Trophoblast cell (in vitro differentiated cells and primary cell): Measurements from ENCODE around the gene TBX6.
A peak's percentile ranks its signal among the peaks of the same experiment; 100 is the strongest.

ENCODE experiments used
- DNase-seq, 2 donors: peaks; one replicate each; pipeline ENCODE4 v3.0.0-alpha.2; 2016
- H2AFZ ChIP-seq: 2 replicates; pipeline ENCODE4 v1.6.1; 2013; ENCODE audit warnings: low read length, moderate library complexity, mild to moderate bottlenecking; ENCODE audit not compliant: insufficient read depth, poor library complexity
- H2AK5ac ChIP-seq: 2 replicates; pipeline ENCODE4 v1.6.1; 2013; ENCODE audit warnings: mild to moderate bottlenecking, low read length
- H2BK120ac ChIP-seq: 2 replicates; pipeline ENCODE4 v1.6.1; 2013; ENCODE audit warnings: low read length, mild to moderate bottlenecking, moderate library complexity; ENCODE audit not compliant: insufficient read depth, poor library complexity
- H2BK12ac ChIP-seq: 2 replicates; pipeline ENCODE4 v1.6.1; 2013; ENCODE audit warnings: mild to moderate bottlenecking, low read length, moderate library complexity
- H2BK5ac ChIP-seq: 2 replicates; pipeline ENCODE4 v1.6.1; 2013; ENCODE audit warnings: low read length, low read depth, moderate library complexity, mild to moderate bottlenecking; ENCODE audit not compliant: poor library complexity
- H3K14ac ChIP-seq: 2 replicates; pipeline ENCODE4 v1.6.1; 2013; ENCODE audit warnings: mild to moderate bottlenecking, low read length
- H3K18ac ChIP-seq: 2 replicates; pipeline ENCODE4 v1.6.1; 2013; ENCODE audit warnings: mild to moderate bottlenecking, low read length
- H3K23ac ChIP-seq: 2 replicates; pipeline ENCODE4 v1.6.1; 2013; ENCODE audit warnings: low read length
- H3K27ac ChIP-seq: 2 replicates; pipeline ENCODE4 v1.5.1; 2013; ENCODE audit warnings: low read depth, mild to moderate bottlenecking, inconsistent platforms, low read length, moderate library complexity
- H3K27me3 ChIP-seq: 2 replicates; pipeline ENCODE4 v1.6.1; 2013; ENCODE audit warnings: inconsistent platforms, mild to moderate bottlenecking, low read length, moderate library complexity; ENCODE audit not compliant: insufficient read depth
- H3K36me3 ChIP-seq, 2 experiments: 1 replicate in 1 of 2; 2 replicates in 1 of 2; pipeline ENCODE4 v1.6.1; 2013; ENCODE audit warnings: low read length in 2 of 2, mild to moderate bottlenecking in 2 of 2, moderate library complexity in 1 of 2; ENCODE audit not compliant: insufficient read depth in 2 of 2, control insufficient read depth in 1 of 2
- H3K4ac ChIP-seq: 2 replicates; pipeline ENCODE4 v1.6.1; 2013; ENCODE audit warnings: low read depth, mild to moderate bottlenecking, low read length, moderate library complexity
- H3K4me1 ChIP-seq, 2 experiments: 1 replicate in 1 of 2; 2 replicates in 1 of 2; pipeline ENCODE4 v1.6.1; 2013; ENCODE audit warnings: low read length in 2 of 2, mild to moderate bottlenecking in 2 of 2, moderate library complexity in 1 of 2; ENCODE audit not compliant: insufficient read depth in 2 of 2, control insufficient read depth in 1 of 2
- H3K4me2 ChIP-seq: 2 replicates; pipeline ENCODE4 v1.6.1; 2013; ENCODE audit warnings: inconsistent platforms, mild to moderate bottlenecking, low read length, moderate library complexity
- H3K4me3 ChIP-seq: 2 replicates; pipeline ENCODE4 v1.5.1; 2013; ENCODE audit warnings: mild to moderate bottlenecking, low read depth, low read length, inconsistent platforms
- H3K79me1 ChIP-seq: one replicate; pipeline ENCODE4 v1.6.1; 2013; ENCODE audit warnings: low read length
- H3K79me2 ChIP-seq: 2 replicates; pipeline ENCODE4 v1.6.1; 2013; ENCODE audit warnings: low read length, mild to moderate bottlenecking; ENCODE audit not compliant: control insufficient read depth, insufficient read depth, poor library complexity
- H3K9ac ChIP-seq: 2 replicates; pipeline ENCODE4 v1.6.1; 2013; ENCODE audit warnings: mild to moderate bottlenecking, low read length
- H3K9me3 ChIP-seq: 2 replicates; pipeline ENCODE4 v1.6.1; 2013; ENCODE audit warnings: low read depth, mild to moderate bottlenecking, control low read depth, inconsistent platforms, low read length; ENCODE audit not compliant: insufficient read depth
- H4K12ac ChIP-seq: 2 replicates; pipeline ENCODE4 v1.6.1; 2013; ENCODE audit warnings: low read depth, mild to moderate bottlenecking, low read length, moderate library complexity
- H4K8ac ChIP-seq: 2 replicates; pipeline ENCODE4 v1.6.1; 2013; ENCODE audit warnings: low read depth, mild to moderate bottlenecking, low read length, moderate library complexity
- H4K91ac ChIP-seq: one replicate; pipeline ENCODE4 v1.6.1; 2013; ENCODE audit warnings: low read depth, mild to moderate bottlenecking, low read length, moderate library complexity
- whole genome bisulfite sequencing: extraction: QIAGEN DNeasy Blood & Tissue Kit; methylation state at CpG from one replicate; pipeline ENCODE4 v1.1.7; 2013; ENCODE audit warnings: missing lambda C conversion rate; ENCODE audit not compliant: insufficient read length, insufficient coverage; ENCODE audit errors: extremely low coverage; 5-methylcytosine and 5-hydroxymethylcytosine counted together

Gene TBX6

DNA sequence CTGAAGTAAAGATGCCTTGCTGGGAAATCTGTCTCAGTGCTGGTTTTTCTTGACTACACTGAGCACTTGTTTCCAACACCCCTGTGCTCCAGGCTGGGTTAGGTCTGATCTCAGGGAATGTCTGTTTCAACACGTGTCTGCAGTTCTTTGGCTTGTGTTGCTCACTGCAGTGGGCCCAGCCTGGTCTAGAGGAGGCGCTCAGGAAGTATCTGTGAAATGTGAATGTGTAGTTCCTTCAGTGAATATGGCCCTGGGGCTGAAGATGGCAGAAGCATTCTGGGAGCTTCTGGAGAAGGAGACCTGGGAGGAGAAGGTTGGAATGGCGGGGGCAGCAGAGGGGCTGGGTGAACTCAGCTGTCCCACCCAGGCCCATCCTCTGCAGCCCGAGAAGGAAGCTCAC, 12.4 kb upstream of the TBX6 start:
- no peak overlapping the region for H4K12ac ChIP-seq
- H2AFZ ChIP-seq = peak overlapping the region; percentile 20
- peak overlapping the region; percentile 31 for H3K9ac ChIP-seq
- peak overlapping the region; percentile 47 for H2BK5ac ChIP-seq
- no peak overlapping the region for H3K4ac ChIP-seq
- H3K27ac ChIP-seq = peak overlapping the region; percentile 47
- H3K23ac ChIP-seq = no peak overlapping the region
- peaks cover 12 to 13% of the 10 kb centered on the region in 2 experiments for H3K4me1 ChIP-seq
- H2BK12ac ChIP-seq = no peak overlapping the region
- no peak overlapping the region for H3K4me3 ChIP-seq
- H4K8ac ChIP-seq = peak overlapping the region; percentile 46
- DNase-seq = peak; percentile 85 to 91
- peaks cover 1% of the 10 kb centered on the region for H3K9me3 ChIP-seq
- peaks cover 6% of the 10 kb centered on the region for H3K79me1 ChIP-seq
- H3K18ac ChIP-seq = peak overlapping the region; percentile 14
- peak overlapping the region; percentile 58 for H3K14ac ChIP-seq
- H4K91ac ChIP-seq = peak overlapping the region; percentile 57
- peaks cover 10 to 14% of the 10 kb centered on the region in 2 experiments for H3K36me3 ChIP-seq
- H3K79me2 ChIP-seq = no peaks in the 10 kb centered on the region
- no peaks in the 10 kb centered on the region for H3K27me3 ChIP-seq
- H2BK120ac ChIP-seq = peak overlapping the region; percentile 34
- peak overlapping the region; percentile 3 for H2AK5ac ChIP-seq
- H3K4me2 ChIP-seq = peak overlapping the region; percentile 8
- WGBS = no CpG with 5 or more reads among the region's 4 CpGs

DNA sequence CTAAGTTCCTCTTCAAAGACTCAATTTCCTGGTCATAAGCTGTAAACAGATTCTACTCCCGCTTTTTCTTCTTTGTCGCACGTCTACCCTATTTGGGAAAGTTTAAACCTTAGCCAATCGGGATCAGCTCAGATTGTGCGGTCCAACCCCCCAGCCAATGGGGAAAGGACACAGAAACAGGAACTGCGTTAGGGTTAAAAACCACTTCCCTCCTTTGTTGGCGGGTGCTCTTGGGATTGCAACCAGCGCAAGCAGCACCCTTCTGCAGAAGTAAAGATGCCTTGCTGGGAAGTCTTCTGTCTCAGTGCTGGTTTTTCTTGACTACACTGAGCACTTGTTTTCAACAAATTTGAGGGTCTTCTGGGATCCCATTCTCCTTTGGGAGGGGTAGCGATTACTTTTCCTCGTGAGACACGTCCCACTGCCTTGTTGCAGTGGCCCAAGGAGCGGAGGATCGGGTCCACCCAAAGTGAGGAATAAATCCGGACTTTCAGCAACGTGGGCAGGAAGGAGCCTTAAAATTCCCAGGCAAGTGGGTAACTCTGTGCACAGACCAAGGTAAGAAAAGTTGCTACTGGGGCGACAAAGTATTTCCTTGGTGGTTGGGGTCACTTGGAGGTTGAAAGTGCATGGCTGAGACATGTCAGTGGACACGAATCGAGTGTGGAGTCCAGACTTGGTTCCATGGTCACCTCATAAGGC, 5.3 kb upstream of the TBX6 start:
- peak overlapping the region; percentile 80 for H4K12ac ChIP-seq
- no peak overlapping the region for H3K9ac ChIP-seq
- H3K27ac ChIP-seq = peak overlapping the region; percentile 90
- H2BK5ac ChIP-seq = no peak overlapping the region
- peak overlapping the region; percentile 63 for H4K8ac ChIP-seq
- no peak overlapping the region for H3K23ac ChIP-seq
- no peak for DNase-seq
- peaks cover 13% of the 10 kb centered on the region for H3K9me3 ChIP-seq
- H2AFZ ChIP-seq = peak overlapping the region; percentile 86
- no CpG with 5 or more reads among the region's 18 CpGs for WGBS
- no peak overlapping the region for H3K18ac ChIP-seq
- H3K4ac ChIP-seq = peak overlapping the region; percentile 4
- H3K36me3 ChIP-seq = peaks cover 2 to 7% of the 10 kb centered on the region in 2 experiments
- peak overlapping the region; percentile 63 for H2BK12ac ChIP-seq
- peak overlapping the region; percentile 87 for H4K91ac ChIP-seq
- no peaks in the 10 kb centered on the region for H3K27me3 ChIP-seq
- H3K4me2 ChIP-seq = peak overlapping the region; percentile 65
- no peak overlapping the region for H3K14ac ChIP-seq
- H3K79me1 ChIP-seq = peaks cover 16% of the 10 kb centered on the region
- H3K4me1 ChIP-seq = peaks cover 22 to 24% of the 10 kb centered on the region in 2 experiments
- peak overlapping the region; percentile 90 for H2BK120ac ChIP-seq
- no peak overlapping the region for H2AK5ac ChIP-seq
- H3K79me2 ChIP-seq = peaks cover 8% of the 10 kb centered on the region
- H3K4me3 ChIP-seq = no peak overlapping the region

DNA sequence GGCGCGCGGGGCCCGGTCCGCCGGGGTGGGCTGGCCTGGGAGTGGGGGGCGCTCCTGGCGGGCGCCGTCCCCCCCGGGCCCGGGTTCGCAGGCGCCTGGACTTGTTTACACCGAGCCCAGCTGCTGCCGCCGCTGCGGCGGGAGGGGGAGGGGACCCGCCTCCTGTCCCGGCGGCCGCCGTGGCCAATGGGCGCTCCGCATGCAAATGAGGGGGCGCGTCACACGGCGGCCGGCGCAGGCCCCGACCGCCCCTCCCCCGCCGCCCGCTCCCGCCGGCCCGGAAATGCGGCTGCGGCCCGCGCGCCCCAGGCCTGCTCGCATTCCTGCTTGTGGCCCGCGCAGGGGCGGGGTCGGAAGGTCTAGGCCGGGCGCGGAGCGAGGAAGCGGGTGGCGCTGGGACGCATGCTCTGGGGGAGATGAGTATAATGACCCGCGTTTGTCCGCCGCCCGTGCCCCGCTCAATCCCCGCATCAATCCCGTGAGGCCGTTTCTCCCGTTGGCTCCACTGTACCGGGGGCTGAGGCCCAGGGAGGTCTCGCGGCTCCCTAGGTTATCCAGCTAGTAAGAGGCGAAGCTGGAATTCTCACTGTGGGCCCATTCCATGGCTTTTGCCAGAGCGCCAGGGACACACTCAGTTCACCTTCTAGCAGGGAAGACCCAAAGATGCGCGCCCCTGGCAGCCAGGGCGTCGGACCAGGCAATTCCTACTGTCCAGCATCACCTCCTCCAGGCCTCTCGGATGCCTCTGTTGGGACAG, 4.6 kb upstream of the TBX6 start, which contains the start of gene YPEL3:
Gene YPEL3 (minus strand): TSS at position 109 of the 757 bp plus-strand sequence. CDS start 731 bp downstream, outside the sequence.
- H3K4me1 ChIP-seq = peaks cover 22 to 27% of the 10 kb centered on the region in 2 experiments
- H2AK5ac ChIP-seq = peak within 1 kb of the TSS; percentile 96
- H3K18ac ChIP-seq = peak within 1 kb of the TSS; percentile 97
- peak within 1 kb of the TSS; percentile 73 for H2BK5ac ChIP-seq
- peak within 1 kb of the TSS; percentile 70 for H3K9ac ChIP-seq
- WGBS = no CpG with 5 or more reads among the region's 77 CpGs
- H3K4ac ChIP-seq = peak within 1 kb of the TSS; percentile 30
- H3K14ac ChIP-seq = peak within 1 kb of the TSS; percentile 88
- peak; percentile 81 to 92 for DNase-seq
- H3K36me3 ChIP-seq = peaks cover 2 to 7% of the 10 kb centered on the region in 2 experiments
- peaks cover 10% of the 10 kb centered on the region for H3K79me2 ChIP-seq
- H3K4me3 ChIP-seq = peak within 1 kb of the TSS; percentile 72
- H3K27me3 ChIP-seq = no peaks in the 10 kb centered on the region
- H4K91ac ChIP-seq = peak within 1 kb of the TSS; percentile 88
- peaks cover 13% of the 10 kb centered on the region for H3K9me3 ChIP-seq
- H4K8ac ChIP-seq = peak within 1 kb of the TSS; percentile 77
- H2AFZ ChIP-seq = peak within 1 kb of the TSS; percentile 86
- H3K79me1 ChIP-seq = peaks cover 22% of the 10 kb centered on the region
- H3K23ac ChIP-seq = no peak within 1 kb of the TSS
- H4K12ac ChIP-seq = peak within 1 kb of the TSS; percentile 80
- peak within 1 kb of the TSS; percentile 90 for H2BK120ac ChIP-seq
- peak within 1 kb of the TSS; percentile 90 for H3K27ac ChIP-seq
- peak within 1 kb of the TSS; percentile 73 for H2BK12ac ChIP-seq
- peak within 1 kb of the TSS; percentile 71 for H3K4me2 ChIP-seq
